HS-5 (cell line): ENCODE measurements around the gene EXOC2.
"Not testable (repeated sequence)": the region's sequence is repeated elsewhere in the genome, so short reads cannot be mapped to it uniquely, and the experiment has no call there.

Experiments
- DNase-seq: peaks from one replicate; pipeline ENCODE4 v3.0.0-alpha.2; 2012; ENCODE audit warnings: low read depth

Gene EXOC2

GRCh38 chr6:583635-584034 is 109.3 kb downstream of the EXOC2 start:
- no peak for DNase-seq

GRCh38 chr6:583116-583515 is 109.8 kb downstream of the EXOC2 start:
- no peak for DNase-seq

DNA sequence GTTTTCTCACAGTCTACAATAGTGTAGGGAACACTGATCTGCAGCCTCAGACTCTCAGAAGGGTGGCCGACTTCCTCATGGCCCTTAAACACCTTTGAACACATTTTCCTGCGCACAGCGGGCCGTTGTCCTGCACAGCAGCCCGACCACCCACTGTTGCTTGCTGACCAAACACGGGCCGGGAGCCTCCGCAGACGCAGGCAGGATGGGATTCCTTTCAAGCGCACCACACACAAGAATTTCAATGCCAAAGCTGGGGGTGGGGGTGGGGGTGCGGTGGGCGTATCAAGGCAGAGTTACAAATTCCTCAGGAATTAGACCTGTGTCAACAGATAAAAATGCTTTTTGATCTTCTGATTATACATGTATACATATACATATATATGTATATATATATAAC is 110.6 kb downstream of the EXOC2 start:
- DNase-seq: no peak

DNA sequence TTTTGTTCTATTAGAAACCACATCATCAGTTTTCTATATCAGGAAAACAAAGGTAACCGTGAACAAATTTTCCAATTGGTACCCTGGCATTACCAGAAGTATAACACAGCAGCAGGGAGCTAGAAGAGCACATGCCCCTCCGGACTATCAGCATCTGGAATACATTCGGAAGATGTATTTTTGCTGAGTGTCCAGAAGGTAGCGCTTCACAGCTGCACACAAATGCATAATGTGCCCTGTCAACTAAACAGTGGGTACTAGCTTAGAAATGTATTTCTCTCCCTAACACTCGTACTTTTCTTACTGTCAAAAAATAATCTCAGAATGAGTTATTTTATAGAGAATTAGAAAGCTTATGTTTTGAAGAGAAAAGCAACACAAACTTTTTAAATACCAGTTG is 113.6 kb downstream of the EXOC2 start:
- no peak for DNase-seq

GRCh38 chr6:572596-573265 is 120.2 kb downstream of the EXOC2 start:
- no peak for DNase-seq

DNA sequence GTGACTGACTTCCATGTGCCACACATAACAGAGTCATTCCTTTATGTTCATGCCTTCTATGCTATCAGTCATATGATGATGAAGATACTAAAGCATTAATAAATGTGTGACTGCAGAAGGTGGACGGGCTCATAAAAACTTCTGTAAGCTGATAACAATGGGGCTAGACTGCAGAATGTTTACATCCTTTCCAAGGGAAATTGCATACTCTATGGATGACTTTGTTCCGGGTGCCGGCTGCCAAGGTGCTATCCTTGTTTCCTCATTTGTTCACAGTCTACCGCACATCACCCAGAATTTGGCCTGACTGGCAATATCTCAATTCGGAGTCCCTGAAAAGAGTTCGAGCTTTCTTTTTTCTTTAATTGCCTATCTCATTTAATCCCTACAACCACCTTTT is 121.0 kb downstream of the EXOC2 start:
- DNase-seq: no peak

DNA sequence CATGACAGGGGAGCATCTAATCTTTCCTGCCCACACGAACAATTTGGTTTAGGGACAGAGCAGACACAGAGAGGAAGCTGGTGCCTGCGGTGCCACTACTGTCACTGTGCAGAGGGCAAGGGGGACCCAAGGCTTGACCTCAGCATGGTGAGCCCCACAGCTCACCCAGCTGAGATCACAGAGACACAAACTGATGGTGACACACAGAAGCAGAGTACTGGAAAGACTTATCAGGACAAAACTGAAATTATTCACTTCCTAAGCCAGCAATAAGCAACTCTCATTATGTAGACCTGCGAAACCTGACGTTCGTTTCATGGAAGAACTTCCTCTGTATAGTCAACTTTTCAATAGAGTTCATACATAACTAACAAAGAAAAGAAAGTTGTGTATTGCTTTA is 122.1 kb downstream of the EXOC2 start:
- DNase-seq: no peak

- no peak for DNase-seq
These were observed 123.9 kb downstream of the EXOC2 start for GRCh38 chr6:568954-569523.

DNA sequence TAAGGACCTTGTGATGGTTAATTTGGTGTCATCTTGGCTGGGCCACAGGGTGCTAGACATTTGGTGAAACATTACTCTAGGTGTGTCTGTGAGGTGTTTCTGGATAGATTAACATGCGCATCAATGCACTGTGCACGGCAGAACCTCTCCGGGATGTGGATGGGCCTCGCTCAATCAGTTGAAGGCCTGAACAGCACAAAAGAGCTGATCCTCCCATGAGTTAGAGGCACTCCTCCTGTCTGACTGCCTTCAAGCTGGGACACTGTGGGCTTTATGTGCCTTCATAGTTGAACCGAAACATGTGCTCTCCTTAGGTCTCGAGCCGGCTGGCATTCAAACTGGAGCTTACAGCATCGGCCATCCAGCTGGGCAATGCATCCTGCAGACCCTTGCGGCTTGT is 124.9 kb downstream of the EXOC2 start:
- no peak for DNase-seq

- DNase-seq: no peak
These were observed 129.1 kb downstream of the EXOC2 start for GRCh38 chr6:563863-564262.

DNA sequence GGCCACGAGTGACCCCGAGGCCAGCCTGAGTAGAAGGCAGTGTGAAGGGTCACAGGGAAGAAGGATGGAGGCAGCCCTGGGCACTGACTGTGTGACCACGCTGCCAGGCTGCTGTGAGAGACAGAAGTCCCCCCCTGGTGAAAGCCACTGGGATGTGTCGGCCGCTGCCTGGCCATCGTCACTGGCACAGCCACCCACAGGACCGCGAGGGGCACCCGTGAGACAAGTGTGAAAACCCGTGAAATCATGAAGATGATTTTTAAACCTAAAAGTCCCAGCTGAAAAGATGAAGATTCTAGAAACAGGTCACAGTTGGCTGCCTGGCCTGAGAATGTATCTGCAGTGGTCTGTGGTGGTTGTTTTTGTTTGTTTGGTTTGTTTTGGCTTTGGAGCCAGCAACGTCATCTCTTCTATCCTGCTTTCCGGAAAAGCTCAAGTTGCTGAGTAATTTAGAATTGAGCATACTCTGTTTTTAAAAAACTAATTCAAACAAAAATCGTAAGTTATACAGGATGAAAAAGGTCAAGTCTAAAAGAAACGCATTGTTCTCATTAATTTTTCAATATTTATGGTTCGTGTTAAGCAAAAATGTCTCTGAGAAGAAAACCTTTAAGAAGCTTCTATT is 130.8 kb downstream of the EXOC2 start:
- no peak for DNase-seq

- not testable (repeated sequence) for DNase-seq
These were observed 131.6 kb downstream of the EXOC2 start for GRCh38 chr6:561335-561734.

DNA sequence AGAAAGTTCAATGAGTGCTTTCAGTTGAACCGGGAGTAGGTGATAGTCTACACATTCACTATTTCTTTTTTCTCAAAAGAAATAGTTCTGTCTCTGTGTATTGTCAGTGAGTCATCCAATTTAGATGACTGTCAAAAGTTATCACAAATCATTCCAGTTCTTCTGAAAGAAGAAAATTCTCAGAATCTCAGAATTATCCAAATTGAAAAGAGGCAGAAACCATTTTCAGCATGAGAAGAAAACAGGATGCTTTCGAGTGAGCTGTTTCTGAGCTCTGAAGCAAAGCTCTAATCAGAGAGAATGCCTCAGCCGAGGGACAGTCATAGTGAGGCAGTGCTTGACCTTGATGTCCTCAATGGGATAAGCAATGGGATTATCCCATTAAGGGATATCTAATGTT is 134.0 kb downstream of the EXOC2 start:
- DNase-seq: no peak

GRCh38 chr6:558089-558488 is 134.8 kb downstream of the EXOC2 start:
- no peak for DNase-seq

GRCh38 chr6:551829-552350 is 141.0 kb downstream of the EXOC2 start:
- no peak for DNase-seq

GRCh38 chr6:551405-551804 is 141.5 kb downstream of the EXOC2 start:
- DNase-seq: no peak

- DNase-seq: no peak
These were observed 143.0 kb downstream of the EXOC2 start for GRCh38 chr6:549906-550305.

DNA sequence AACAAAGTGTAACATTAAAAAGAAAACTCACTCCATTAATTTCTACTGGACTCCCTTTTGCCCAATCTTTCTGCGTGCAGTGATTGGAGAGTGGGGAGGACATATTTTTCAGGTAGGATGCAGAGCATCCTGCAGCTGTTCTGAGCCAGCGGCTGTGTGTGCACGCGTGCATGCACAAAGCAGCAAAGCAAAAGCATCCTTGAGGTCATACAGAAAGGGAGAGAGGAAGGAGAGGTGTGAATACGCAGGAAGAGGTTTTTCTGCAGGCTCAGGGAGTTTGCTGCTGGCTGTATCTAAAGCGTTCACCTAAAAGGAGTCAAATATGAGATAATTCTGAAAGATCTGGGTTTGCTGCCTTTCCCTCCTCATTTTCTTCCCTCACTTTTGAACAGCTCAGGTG is 144.4 kb downstream of the EXOC2 start:
- DNase-seq: no peak

DNA sequence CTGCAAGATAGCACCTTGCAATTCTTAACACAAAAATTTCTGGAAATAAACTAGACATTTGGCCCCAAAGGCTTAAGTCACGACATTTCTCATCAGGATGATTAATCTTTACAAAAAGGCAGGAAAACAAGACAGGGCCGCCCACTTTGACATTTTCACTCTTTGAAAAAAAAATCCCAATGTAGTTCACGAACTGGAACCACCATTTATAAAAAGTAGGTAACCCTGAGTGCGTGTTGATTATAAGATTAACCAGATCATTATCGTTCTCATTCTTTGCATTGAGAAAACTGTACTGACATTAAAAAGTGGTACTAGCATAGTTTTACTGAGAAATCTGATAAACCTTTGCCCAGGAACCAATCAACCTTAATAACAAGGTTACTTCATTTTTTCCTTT is 144.8 kb downstream of the EXOC2 start:
- no peak for DNase-seq

GRCh38 chr6:540490-540889 is 152.4 kb downstream of the EXOC2 start:
- no peak for DNase-seq

DNA sequence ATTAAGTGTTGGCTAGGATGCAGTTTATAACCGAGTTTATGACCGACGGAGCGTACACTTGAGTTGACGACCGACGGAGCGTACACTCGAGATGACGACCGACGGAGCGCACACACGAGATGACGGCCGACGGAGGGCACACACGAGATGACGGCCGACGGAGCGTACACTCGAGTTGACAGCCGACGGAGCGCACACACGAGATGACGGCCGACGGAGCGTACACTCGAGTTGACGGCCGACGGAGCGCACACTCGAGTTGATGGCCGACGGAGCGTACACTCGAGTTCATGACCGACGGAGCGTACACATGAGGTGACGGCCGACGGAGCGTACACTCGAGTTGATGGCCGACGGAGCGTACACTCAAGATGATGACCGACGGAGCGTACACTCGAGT is 155.8 kb downstream of the EXOC2 start:
- DNase-seq: no peak

DNA sequence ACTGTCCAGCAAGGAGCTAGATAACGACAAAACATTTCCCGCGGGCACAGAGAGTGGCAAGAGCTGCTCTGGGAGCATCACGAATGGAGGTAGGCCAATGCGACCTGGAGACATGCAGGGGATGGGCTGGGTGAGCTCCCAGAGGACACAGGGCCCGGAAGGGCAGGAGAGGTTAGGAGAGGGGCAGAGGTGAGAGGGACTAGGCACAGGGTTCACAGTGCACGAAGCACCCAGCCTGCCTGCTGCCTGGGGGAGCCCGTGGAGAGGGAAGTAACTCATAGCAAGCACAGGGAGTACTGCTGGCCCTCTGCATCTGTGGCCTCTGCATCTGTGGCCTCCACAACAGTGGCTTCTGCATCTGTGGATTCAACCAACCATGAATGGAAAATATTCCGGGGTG is 162.5 kb downstream of the EXOC2 start:
- no peak for DNase-seq

- DNase-seq: no peak
These were observed 163.9 kb downstream of the EXOC2 start for GRCh38 chr6:528989-529388.
